GM19238 (cell line): ENCODE data around the gene EMD.

Experiments used
- DNase-seq: peaks from one replicate; pipeline ENCODE4 v3.0.0; 2011; ENCODE audit warnings: low spot score; ENCODE audit not compliant: insufficient read length

Gene EMD

DNA sequence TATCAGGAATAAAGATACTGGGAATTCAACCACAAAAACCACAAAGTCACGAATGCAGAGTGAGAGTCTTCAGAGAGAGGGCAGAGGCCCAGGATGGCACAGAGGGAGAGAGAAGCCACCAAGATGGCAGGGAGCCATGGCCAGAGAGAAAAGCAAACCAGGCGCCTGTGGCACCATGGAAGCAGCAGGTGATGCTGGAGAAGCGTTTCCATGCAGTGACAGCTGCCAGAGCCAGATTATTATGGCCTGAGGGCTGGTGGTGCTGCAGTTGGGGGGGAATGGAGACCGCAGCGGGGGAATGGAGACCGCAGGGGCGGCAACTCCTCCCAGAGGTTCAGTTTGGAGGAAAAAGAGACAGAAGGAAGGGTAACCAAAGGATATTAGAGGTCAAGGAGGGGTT is 38.1 kb downstream of the EMD start:
- no peak for DNase-seq

DNA sequence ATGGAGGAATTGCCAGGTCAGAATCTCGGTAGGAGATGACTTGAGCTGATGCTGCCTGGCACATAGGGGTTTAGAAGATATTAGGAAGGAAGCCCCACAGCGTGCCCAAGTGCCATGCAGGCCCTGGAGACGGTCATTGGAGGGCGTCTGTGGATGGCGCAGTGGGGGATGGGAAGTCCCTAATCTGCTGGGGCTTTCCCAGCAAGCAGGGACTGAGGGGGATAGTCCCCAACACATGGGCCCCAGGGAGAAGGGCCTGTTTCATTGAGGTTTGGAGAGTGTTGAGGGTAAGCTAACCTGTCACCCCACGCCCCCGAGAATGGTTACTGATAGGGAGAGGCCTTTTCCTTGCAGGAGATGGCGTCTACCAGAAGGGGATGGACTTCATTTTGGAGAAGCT is 40.1 kb downstream of the EMD start:
- no peak for DNase-seq

DNA sequence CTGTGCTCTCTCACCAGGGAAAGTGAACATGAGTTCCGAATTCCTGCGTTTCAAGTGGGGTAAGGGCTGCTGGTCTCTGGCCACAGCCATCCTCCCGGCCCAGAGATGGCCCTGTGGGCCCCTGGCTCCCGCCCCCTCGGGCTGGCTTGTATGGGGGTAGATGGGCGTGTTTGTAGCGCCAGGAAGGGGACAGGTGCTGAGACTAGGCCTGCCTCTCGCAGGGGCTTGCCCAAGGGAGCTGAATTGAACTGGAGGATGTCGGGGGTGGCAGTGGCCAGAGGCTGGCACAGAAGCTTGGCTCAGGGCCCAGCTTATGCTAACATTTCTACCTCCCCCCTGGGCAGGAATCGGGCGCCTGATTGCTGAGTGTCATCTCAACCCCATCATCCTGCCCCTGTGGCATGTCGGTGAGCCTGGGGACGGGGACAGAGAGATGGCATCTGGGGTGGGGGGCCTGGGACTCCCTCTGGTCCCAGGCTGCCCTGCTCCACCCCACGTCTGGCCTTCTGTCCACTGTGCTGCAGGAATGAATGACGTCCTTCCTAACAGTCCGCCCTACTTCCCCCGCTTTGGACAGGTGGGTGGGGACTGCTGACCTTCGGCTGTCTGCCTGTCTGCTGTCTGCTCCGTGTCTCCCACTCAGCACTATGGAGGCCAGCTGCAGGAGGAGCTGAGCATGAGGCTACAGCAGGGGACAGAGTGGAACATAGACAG is 40.8 kb downstream of the EMD start:
- no peak for DNase-seq

DNA sequence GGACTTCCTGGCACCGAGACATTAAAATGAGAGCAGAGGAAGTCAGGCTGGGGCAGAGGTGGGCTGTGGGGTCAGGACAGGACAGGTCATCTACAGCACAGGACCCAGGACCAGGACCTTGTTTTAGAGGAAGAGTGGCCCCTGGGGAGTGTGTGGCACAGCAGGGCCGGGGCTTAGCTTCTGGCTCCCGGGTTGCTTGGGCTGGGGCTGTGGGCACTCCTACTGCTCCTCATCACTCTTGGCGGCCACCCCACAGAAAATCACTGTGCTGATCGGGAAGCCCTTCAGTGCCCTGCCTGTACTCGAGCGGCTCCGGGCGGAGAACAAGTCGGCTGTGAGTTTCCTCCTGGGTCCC is 41.3 kb downstream of the EMD start:
- no peak for DNase-seq

DNA sequence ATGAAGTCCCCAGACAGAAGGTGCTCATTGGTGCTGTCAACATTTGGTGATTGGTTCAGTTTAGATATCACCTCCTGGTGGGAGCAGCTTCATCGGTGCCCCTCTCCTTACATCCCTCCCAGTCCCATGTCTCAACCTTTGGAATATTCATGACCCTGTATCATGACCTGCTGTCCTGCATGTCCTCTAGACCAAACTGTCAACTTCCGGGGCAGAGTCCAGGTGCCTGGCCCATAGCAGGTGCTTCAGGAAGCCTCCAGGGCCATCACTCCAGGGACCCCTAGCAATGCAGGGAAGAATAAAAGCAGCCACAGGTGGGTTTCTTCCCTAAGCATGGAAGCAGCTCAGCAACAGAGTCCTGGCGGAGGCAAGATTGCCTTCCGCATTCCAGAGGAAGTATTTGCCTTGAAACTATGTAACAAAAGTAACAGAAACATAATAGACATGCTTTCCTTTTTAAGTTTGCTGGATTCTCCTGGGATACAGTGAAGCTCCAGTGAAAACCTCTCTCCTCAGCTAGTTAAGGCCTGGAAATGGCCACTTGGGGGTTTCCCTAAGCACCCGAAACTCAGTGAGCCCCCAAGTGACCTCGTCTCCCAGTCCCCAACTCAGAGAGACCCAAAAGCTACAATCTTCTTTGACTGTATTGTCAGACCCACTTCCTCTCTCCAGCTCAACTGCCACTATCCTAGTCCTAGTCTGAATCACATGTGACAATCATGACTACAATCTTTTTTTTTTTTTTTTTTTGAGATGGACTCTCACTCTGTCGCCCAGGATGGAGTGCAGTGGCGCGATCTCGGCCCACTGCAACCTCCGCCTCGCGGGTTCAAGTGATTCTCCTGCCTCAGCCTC is 48.0 kb downstream of the EMD start:
- no peak for DNase-seq

DNA sequence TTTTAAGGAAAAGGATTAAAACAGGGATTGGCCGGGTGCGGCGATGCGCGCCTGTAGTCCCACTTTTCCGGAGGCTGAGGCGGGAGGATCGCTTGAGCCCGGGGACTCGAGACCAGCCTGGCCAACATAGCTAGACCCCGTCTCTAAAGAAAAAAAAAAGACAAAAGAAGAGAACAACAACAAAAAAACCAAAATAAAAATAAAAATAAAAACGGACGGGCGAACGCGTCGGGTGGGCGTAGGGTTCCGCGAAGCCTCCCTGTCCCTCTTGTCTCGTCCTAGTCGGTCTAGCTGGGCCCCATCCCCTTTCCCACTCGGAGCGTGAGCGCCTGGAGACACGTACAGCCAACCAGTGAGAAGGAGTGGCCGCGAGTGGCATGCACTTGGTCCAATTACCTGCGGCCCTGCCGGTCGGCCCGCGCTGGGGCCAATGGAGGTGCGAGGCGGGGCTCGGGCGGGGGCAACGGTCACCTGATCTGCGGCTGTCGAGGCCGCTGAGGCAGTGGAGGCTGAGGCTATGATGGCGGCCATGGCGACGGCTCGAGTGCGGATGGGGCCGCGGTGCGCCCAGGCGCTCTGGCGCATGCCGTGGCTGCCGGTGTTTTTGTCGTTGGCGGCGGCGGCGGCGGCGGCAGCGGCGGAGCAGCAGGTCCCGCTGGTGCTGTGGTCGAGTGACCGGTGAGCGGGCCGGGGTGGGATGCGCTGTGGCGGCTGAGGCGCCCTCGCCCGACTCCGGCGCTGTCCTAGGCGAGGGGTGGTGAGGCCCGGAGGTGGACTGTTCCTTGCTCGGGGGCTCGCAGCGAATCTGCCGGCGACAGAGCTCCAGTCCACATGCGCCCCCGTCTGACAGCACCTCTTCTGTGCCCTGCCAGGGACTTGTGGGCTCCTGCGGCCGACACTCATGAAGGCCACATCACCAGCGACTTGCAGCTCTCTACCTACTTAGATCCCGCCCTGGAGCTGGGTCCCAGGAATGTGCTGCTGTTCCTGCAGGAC is 49.4 kb downstream of the EMD start, which contains the start of gene ATP6AP1:
TSS of gene ATP6AP1 (plus strand) at position 502 of the 996 bp plus-strand sequence. CDS start at position 518, 16 bp downstream.
- peak; percentile 91 for DNase-seq

DNA sequence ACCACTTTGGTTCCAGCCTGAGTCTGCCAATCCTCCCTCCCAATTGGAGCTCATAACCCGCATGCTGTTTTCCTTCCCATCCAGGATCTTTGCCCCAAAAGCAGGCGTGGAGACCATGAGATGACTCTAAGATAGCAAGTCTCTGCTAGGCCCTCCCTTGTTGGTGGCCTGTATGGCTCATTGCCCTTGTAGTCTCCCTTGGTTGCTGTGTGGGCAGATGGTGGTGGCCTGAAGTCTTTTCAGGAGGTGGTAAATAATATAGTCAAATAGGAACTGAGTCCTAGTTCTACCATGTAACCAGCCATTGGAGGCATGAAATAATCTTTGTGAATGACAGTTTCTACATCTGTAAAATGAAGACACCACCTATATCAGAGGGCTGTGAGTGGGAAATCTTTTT is 50.6 kb downstream of the EMD start:
- DNase-seq, result no peak

DNA sequence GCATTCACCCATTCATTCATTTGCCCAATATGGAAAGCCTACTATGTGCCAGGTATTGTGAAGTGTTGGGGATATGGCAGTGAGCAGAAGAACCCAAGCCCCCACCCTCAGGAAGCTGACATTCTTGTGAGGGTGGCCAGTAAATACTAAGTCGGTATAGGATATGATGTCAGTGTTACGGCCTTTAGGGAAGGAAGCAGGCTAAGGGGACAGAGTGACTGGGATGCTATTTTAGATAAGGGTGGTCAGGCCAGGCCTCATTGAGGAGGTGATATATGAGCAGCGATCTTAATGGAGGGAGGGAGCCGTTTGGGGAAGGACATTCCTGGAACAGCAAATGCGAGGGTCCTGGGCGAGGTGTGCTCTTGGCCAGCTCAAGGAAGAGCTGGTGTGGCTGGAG is 51.4 kb downstream of the EMD start:
- DNase-seq, result no peak

DNA sequence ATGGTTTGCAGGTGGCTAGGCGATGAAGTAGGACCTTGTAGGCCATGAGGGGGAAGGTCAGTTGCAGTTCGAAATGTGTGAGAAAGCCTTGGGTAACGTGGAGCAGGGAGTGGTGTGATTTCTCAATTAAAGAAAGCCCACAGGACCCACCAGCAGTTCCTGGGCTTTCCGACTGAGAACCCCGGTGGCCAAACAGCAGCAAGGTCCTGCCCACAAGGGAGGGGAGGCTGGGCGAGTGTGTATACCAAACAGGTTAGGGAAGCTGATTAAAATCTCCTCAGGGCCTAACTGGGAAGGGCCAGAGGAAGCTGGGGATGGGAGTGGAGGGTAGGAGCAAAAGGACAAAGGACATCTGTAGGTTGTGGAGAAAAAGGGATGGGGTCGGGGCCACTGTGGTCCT is 51.8 kb downstream of the EMD start:
- DNase-seq, result no peak
